ENCODE measurements around the gene PKHD1. TPM values are rescaled to one million over a fixed set of nuclear protein-coding genes. Genes with fewer than 3 reads are reported as not detected.

PKHD1 gene
- total RNA-seq, 4 donors from 2014 or later = 0.11 to 0.68 (median 0.42) TPM

DNA sequence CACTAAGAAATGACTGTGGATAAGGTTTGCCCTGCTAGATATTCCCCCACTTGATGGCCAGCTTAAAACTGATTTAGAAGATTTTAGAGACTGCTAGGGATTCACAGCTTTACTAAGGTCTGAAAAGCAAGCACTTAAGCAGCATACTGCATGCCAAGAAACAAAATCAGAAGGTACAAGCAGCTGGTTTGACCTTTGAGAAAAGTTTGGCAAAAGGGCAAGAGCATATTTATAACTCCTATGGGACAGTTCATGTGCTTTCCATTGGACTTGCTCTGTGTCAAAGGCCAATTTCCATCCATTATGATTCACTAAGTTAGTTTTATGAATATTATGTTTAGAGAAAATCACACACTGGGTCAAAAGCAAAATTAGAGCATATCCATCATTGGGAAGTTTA, 402.8 kb downstream of the PKHD1 start:
- no peak for DNase-seq (ENCODE audit: low spot score in 2 of 2)
- H3K27ac ChIP-seq = no peak overlapping the region

DNA sequence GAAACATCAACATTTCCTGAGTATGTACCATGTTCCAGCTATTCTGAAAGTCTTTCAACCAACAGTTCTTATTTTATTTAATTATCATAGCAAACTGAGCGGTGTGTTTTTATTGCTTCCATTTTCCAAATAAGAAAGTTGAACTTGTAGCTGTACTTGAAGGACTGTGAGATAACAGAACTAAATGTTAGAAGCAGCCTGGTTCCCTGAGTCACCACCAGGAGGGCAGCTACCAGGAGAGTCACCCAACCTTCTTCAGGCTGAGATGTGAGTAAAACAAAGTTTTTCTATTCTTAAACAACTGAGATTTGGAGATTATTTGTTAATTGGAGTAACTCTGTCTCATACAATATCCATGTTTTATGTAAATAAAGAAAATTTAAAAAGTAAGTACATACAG, 403.4 kb downstream of the PKHD1 start:
- no peaks in the 10 kb centered on the region for H3K36me3 ChIP-seq
- TF ChIP-seq, protein P1, sequence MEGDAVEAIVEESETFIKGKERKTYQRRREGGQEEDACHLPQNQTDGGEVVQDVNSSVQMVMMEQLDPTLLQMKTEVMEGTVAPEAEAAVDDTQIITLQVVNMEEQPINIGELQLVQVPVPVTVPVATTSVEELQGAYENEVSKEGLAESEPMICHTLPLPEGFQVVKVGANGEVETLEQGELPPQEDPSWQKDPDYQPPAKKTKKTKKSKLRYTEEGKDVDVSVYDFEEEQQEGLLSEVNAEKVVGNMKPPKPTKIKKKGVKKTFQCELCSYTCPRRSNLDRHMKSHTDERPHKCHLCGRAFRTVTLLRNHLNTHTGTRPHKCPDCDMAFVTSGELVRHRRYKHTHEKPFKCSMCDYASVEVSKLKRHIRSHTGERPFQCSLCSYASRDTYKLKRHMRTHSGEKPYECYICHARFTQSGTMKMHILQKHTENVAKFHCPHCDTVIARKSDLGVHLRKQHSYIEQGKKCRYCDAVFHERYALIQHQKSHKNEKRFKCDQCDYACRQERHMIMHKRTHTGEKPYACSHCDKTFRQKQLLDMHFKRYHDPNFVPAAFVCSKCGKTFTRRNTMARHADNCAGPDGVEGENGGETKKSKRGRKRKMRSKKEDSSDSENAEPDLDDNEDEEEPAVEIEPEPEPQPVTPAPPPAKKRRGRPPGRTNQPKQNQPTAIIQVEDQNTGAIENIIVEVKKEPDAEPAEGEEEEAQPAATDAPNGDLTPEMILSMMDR (IDR thresholded peaks at IDR 0.05) = no peak
- TF ChIP-seq POLR2AphosphoS5 (IDR thresholded peaks at IDR 0.05) (no peak), EP300 (IDR thresholded peaks at IDR 0.05) (no peak), POLR2A (IDR thresholded peaks at IDR 0.05) (no peak)
- no peaks in the 10 kb centered on the region for H3K27me3 ChIP-seq
- peaks cover 5% of the 10 kb centered on the region for H3K4me1 ChIP-seq
- 89% methylated on average over 1 of the region's 1 CpG for WGBS
- no peak overlapping the region for H3K4me3 ChIP-seq
- no peak overlapping the region for H3K27ac ChIP-seq
- DNase-seq (ENCODE audit: low spot score in 2 of 2) = no peak
- no peaks in the 10 kb centered on the region for H3K9me3 ChIP-seq

More for the DNA sequence above, 402.8 kb downstream of the PKHD1 start:
- H3K27me3 ChIP-seq = no peaks in the 10 kb centered on the region
- no peak overlapping the region for H3K4me3 ChIP-seq
- TF ChIP-seq, protein P1 (IDR thresholded peaks at IDR 0.05) = no peak
- no peak for TF ChIP-seq POLR2A (IDR thresholded peaks at IDR 0.05)
- TF ChIP-seq EP300 (IDR thresholded peaks at IDR 0.05) = no peak
- no peak for TF ChIP-seq POLR2AphosphoS5 (IDR thresholded peaks at IDR 0.05)
- H3K4me1 ChIP-seq = peaks cover under 1% of the 10 kb centered on the region
- H3K9me3 ChIP-seq = no peaks in the 10 kb centered on the region
- H3K36me3 ChIP-seq = no peaks in the 10 kb centered on the region

DNA sequence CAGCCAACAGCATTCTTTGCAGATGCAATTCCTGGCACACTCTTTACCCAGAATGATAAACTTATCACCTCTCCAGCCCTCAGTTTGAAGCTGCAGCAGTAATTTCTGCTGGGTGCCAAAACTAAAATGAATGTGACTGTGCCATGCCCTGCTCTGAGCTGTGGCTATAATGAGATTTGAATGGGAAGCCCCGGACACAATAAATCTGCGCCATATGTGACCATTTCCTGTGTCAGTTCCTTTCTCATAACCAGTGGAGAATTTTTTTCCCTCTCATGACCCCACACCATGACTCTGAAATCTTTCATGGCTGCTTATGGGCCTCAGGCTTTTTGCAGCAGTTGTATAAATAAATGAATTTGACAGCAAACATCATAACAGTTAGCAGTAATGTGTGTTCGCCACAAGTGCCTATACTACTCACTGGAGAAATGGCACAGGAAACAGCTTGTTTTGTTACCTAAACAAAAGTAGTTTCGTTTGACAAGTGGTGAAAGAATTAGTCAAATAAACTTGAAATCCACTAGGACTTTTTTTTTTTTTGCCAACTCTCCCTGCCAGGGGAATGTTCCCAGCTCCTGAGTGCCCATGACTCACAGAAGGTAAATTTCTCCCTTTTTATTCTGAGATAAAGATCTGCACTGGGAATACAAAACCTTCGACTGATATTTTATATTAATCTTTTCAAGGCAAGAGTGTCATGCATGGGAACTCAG, 408.4 kb downstream of the PKHD1 start:
- 34% methylated on average over 5 of the region's 5 CpGs for WGBS
- TF ChIP-seq, protein P1 (IDR thresholded peaks at IDR 0.05) = no peak
- TF ChIP-seq POLR2AphosphoS5 (IDR thresholded peaks at IDR 0.05) (no peak), EP300 (IDR thresholded peaks at IDR 0.05) (no peak), POLR2A (IDR thresholded peaks at IDR 0.05) (no peak)
- Histone ChIP-seq H3K27ac (no peak overlapping the region), H3K4me3 (no peak overlapping the region), H3K27me3 (no peaks in the 10 kb centered on the region), H3K9me3 (no peaks in the 10 kb centered on the region), H3K4me1 (peaks cover 5% of the 10 kb centered on the region), H3K36me3 (no peaks in the 10 kb centered on the region)
- no peak for DNase-seq (ENCODE audit: low spot score in 2 of 2)

DNA sequence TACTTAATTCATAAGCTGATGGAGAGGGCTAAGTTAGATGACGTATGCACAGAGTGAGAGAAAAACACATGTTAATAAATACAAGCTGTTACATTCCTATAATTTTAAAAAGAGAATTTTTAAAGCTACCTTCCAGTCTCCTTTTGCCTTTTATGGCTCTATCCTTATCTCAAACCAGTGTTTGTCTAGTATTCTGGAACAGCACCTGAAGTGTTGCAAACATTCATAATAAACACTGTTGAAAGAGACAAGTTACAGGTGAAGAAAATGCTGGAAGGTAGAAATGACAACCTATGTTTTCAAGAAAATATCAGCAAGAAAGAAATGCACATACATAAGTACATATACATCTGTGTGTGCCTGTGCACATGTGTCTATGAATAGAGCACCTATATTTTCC, 409.1 kb downstream of the PKHD1 start:
- H3K4me3 ChIP-seq = no peak overlapping the region
- TF ChIP-seq EP300 (IDR thresholded peaks at IDR 0.05) = no peak
- TF ChIP-seq, protein P1 (IDR thresholded peaks at IDR 0.05) = no peak
- TF ChIP-seq POLR2A (IDR thresholded peaks at IDR 0.05) = no peak
- TF ChIP-seq POLR2AphosphoS5 (IDR thresholded peaks at IDR 0.05) = no peak
- H3K27me3 ChIP-seq = no peaks in the 10 kb centered on the region
- peaks cover 5% of the 10 kb centered on the region for H3K4me1 ChIP-seq
- 62% methylated on average over 1 of the region's 1 CpG for WGBS
- H3K36me3 ChIP-seq = no peaks in the 10 kb centered on the region
- DNase-seq (ENCODE audit: low spot score in 2 of 2) = no peak
- no peaks in the 10 kb centered on the region for H3K9me3 ChIP-seq
- H3K27ac ChIP-seq = no peak overlapping the region

DNA sequence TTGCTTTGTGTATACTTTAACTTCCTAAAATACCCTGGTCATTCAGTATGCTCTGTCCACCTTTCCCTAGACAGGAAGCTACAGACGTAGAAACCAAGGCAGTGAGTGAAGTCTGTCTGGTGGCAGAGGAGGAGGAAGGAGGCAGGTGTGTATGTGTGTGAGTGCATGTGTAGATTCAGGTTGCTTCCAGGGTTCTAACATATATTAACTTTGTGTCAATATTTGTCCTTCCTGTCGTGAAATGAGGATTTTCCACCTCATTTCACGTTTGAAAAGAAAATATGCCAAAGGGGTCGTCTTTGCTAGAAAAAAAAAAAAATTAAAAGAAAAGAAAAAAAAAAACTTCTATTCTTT, 411.5 kb downstream of the PKHD1 start:
- H3K36me3 ChIP-seq = no peaks in the 10 kb centered on the region
- no peaks in the 10 kb centered on the region for H3K27me3 ChIP-seq
- TF ChIP-seq POLR2A (IDR thresholded peaks at IDR 0.05) (no peak), EP300 (IDR thresholded peaks at IDR 0.05) (no peak), POLR2AphosphoS5 (IDR thresholded peaks at IDR 0.05) (no peak)
- TF ChIP-seq, protein P1 (IDR thresholded peaks at IDR 0.05) = no peak
- no peak overlapping the region for H3K27ac ChIP-seq
- H3K4me1 ChIP-seq = peaks cover 5% of the 10 kb centered on the region
- H3K4me3 ChIP-seq = no peak overlapping the region
- no peak for DNase-seq (ENCODE audit: low spot score in 2 of 2)
- no peaks in the 10 kb centered on the region for H3K9me3 ChIP-seq
- 75% methylated on average over 4 of the region's 4 CpGs for WGBS

Data from suprapubic skin (tissue), 4 donors.